PC-9 (cell line): ENCODE data around the gene KCNIP1.

Experiments used
- EZH2 ChIP-seq: fragments of 200-600 bp; sonication (generic); IDR thresholded peaks from 2 replicates; pipeline ENCODE4 v1.8.0; 2017; ENCODE audit warnings: antibody characterized with exemption, low read depth
- TF ChIP-seq, protein P1 (sequence below): fragments of 200-600 bp; sonication (generic); conservative IDR thresholded peaks from 2 replicates; pipeline ENCODE4 v1.6.1; 2017; ENCODE audit warnings: mixed run types, antibody characterized with exemption, mild to moderate bottlenecking, moderate library complexity

DNA sequence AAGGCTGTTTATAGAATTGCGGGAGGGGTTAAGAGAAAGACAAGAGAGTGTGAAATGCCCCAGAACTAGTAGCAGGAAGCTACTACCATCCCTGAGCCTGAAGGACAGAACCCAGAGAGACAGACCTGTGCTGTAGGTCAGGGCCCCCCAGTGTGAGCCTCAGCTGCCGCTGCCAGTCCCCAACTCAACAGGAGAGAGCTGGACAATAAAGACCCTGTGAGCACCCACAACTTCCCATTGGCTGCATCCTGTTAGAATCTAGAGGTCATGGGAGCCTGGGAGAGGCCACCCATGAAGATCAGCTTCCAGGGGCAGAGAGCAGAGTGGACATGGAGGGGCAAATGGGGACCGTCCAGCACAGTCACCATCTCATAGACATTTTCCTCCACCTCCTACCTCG is 152.5 kb downstream of the KCNIP1 start:
- TF ChIP-seq, protein P1, sequence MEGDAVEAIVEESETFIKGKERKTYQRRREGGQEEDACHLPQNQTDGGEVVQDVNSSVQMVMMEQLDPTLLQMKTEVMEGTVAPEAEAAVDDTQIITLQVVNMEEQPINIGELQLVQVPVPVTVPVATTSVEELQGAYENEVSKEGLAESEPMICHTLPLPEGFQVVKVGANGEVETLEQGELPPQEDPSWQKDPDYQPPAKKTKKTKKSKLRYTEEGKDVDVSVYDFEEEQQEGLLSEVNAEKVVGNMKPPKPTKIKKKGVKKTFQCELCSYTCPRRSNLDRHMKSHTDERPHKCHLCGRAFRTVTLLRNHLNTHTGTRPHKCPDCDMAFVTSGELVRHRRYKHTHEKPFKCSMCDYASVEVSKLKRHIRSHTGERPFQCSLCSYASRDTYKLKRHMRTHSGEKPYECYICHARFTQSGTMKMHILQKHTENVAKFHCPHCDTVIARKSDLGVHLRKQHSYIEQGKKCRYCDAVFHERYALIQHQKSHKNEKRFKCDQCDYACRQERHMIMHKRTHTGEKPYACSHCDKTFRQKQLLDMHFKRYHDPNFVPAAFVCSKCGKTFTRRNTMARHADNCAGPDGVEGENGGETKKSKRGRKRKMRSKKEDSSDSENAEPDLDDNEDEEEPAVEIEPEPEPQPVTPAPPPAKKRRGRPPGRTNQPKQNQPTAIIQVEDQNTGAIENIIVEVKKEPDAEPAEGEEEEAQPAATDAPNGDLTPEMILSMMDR = no peak
- no peak for TF ChIP-seq EZH2
